Thymus (tissue), 11 donors: Measurements from ENCODE around the gene SKAP1. TPM values are rescaled to one million over a fixed set of nuclear protein-coding genes. Genes with fewer than 3 reads are reported as not detected.

Source experiments
- DNase-seq, 9 donors: peaks; one replicate each; pipeline ENCODE4 v3.0.0-alpha.2; 2013; ENCODE audit warnings: low spot score in 9 of 9, low read depth in 6 of 9, missing footprints in 1 of 9
- H3K27ac ChIP-seq, 2 donors: one replicate each; pipeline ENCODE4 v1.5.1; 2013; ENCODE audit warnings: control low read depth in 1 of 2, low read depth in 1 of 2, low read length in 1 of 2, mild to moderate bottlenecking in 1 of 2, moderate library complexity in 1 of 2
- H3K27me3 ChIP-seq, 2 donors: one replicate each; pipeline ENCODE4 v1.5.1; 2013; ENCODE audit warnings: low read length in 1 of 2; ENCODE audit not compliant: control insufficient read depth in 2 of 2, insufficient read depth in 1 of 2
- H3K36me3 ChIP-seq, 2 donors: one replicate each; pipeline ENCODE4 v1.5.1; 2013; ENCODE audit warnings: low read length in 1 of 2, mild to moderate bottlenecking in 1 of 2, moderate library complexity in 1 of 2; ENCODE audit not compliant: control insufficient read depth in 2 of 2, insufficient read depth in 2 of 2
- H3K4me1 ChIP-seq, 2 donors: one replicate each; pipeline ENCODE4 v1.5.1; 2013; ENCODE audit warnings: low read length in 2 of 2; ENCODE audit not compliant: control insufficient read depth in 2 of 2, insufficient read depth in 2 of 2
- H3K4me3 ChIP-seq, 2 donors: one replicate each; pipeline ENCODE4 v1.5.1; 2013; ENCODE audit warnings: low read length in 2 of 2, control low read depth in 1 of 2, mild to moderate bottlenecking in 1 of 2
- H3K9me3 ChIP-seq, 2 donors: one replicate each; pipeline ENCODE4 v1.5.1; 2013; ENCODE audit warnings: low read length in 1 of 2, mild to moderate bottlenecking in 1 of 2; ENCODE audit not compliant: control insufficient read depth in 2 of 2, insufficient read depth in 1 of 2
- WGBS: extraction: QIAGEN DNeasy Blood & Tissue Kit; methylation state at CpG from one replicate; pipeline ENCODE4 v1.1.7; 2013; 5-methylcytosine and 5-hydroxymethylcytosine counted together
- polyA plus RNA-seq: library from polyadenylated mRNA; stranded (reverse); fragments of 200-250 nt; gene quantifications from one replicate; pipeline ENCODE4 v1.2.3, GENCODE V29; 2013
- total RNA-seq: library from RNA; stranded (reverse); fragments of 120-200 nt; gene quantifications from one replicate; pipeline ENCODE4 v1.2.4, GENCODE V29; 2013
- donor health status: healthy.

SKAP1 gene
- total and polyA plus RNA-seq, 2 donors: 28.8 to 64.4 TPM

GRCh38 chr17:48144976-48145798 is 284.8 kb downstream of the SKAP1 start:
- Histone ChIP-seq H3K4me3 (no peak overlapping the region), H3K27me3 (peaks cover 0 to 2% of the 10 kb centered on the region in 2 donors), H3K4me1 (no peaks in the 10 kb centered on the region), H3K9me3 (no peaks in the 10 kb centered on the region), H3K36me3 (peaks cover 5 to 13% of the 10 kb centered on the region in 2 donors), H3K27ac (no peak overlapping the region)
- 95% methylated on average over 3 of the region's 3 CpGs for WGBS
- no peak for DNase-seq

- no peak for DNase-seq
- H3K4me1 ChIP-seq: no peaks in the 10 kb centered on the region
- no peak overlapping the region for H3K27ac ChIP-seq
- 96% methylated on average over 8 of the region's 8 CpGs for WGBS
- H3K27me3 ChIP-seq: peaks cover 0 to 2% of the 10 kb centered on the region in 2 donors
- H3K4me3 ChIP-seq: no peak overlapping the region
- H3K9me3 ChIP-seq: no peaks in the 10 kb centered on the region
- peaks cover 5 to 13% of the 10 kb centered on the region in 2 donors for H3K36me3 ChIP-seq
Observed at GRCh38 chr17:48144231-48144630, 285.8 kb downstream of the SKAP1 start.

- Histone ChIP-seq H3K27me3 (peaks cover 0 to 2% of the 10 kb centered on the region in 2 donors), H3K9me3 (no peaks in the 10 kb centered on the region), H3K4me3 (no peak overlapping the region), H3K27ac (no peak overlapping the region), H3K4me1 (no peaks in the 10 kb centered on the region), H3K36me3 (peaks cover 5 to 13% of the 10 kb centered on the region in 2 donors)
- WGBS: 84% methylated on average over 6 of the region's 6 CpGs
- DNase-seq: no peak
Observed at GRCh38 chr17:48143629-48144028, 286.4 kb downstream of the SKAP1 start.

GRCh38 chr17:48139944-48140343 is 290.1 kb downstream of the SKAP1 start:
- no peak for DNase-seq
- H3K27ac ChIP-seq: no peak overlapping the region
- 19% methylated on average over 2 of the region's 2 CpGs for WGBS

GRCh38 chr17:48137656-48138055 is 292.4 kb downstream of the SKAP1 start:
- 98% methylated on average over 1 of the region's 1 CpG for WGBS
- peaks cover 3 to 5% of the 10 kb centered on the region in 2 donors for H3K36me3 ChIP-seq
- H3K27ac ChIP-seq: no peak overlapping the region
- H3K4me1 ChIP-seq: no peaks in the 10 kb centered on the region
- no peaks in the 10 kb centered on the region for H3K9me3 ChIP-seq
- DNase-seq: no peak
- no peaks in the 10 kb centered on the region for H3K27me3 ChIP-seq
- H3K4me3 ChIP-seq: no peak overlapping the region

More at GRCh38 chr17:48139944-48140343, 290.1 kb downstream of the SKAP1 start:
- H3K4me3 ChIP-seq: no peak overlapping the region
- peaks cover 0 to 2% of the 10 kb centered on the region in 2 donors for H3K27me3 ChIP-seq
- no peaks in the 10 kb centered on the region for H3K4me1 ChIP-seq
- peaks cover 0 to 13% of the 10 kb centered on the region in 2 donors for H3K36me3 ChIP-seq
- H3K9me3 ChIP-seq: no peaks in the 10 kb centered on the region

GRCh38 chr17:48134912-48135480 is 295.0 kb downstream of the SKAP1 start:
- Histone ChIP-seq H3K4me3 (no peak overlapping the region), H3K9me3 (no peaks in the 10 kb centered on the region), H3K27me3 (no peaks in the 10 kb centered on the region), H3K4me1 (no peaks in the 10 kb centered on the region), H3K27ac (no peak overlapping the region), H3K36me3 (peaks cover 0 to 3% of the 10 kb centered on the region in 2 donors)
- no peak for DNase-seq
- WGBS: 96% methylated on average over 3 of the region's 3 CpGs

GRCh38 chr17:48132385-48132784 is 297.6 kb downstream of the SKAP1 start:
- Histone ChIP-seq H3K4me1 (no peaks in the 10 kb centered on the region), H3K27ac (no peak overlapping the region), H3K27me3 (no peaks in the 10 kb centered on the region), H3K9me3 (no peaks in the 10 kb centered on the region), H3K36me3 (peaks cover 0 to 3% of the 10 kb centered on the region in 2 donors), H3K4me3 (no peak overlapping the region)
- 95% methylated on average over 5 of the region's 5 CpGs for WGBS
- no peak for DNase-seq

GRCh38 chr17:48131216-48131824 is 298.7 kb downstream of the SKAP1 start:
- Histone ChIP-seq H3K36me3 (peaks cover 3 to 5% of the 10 kb centered on the region in 2 donors), H3K27ac (no peak overlapping the region), H3K4me3 (no peak overlapping the region), H3K27me3 (no peaks in the 10 kb centered on the region), H3K4me1 (no peaks in the 10 kb centered on the region), H3K9me3 (no peaks in the 10 kb centered on the region)
- DNase-seq: peak; percentile 21 to 77 (median 56)
- WGBS: 67% methylated on average over 4 of the region's 4 CpGs

GRCh38 chr17:48129981-48130380 is 300.0 kb downstream of the SKAP1 start:
- Histone ChIP-seq H3K27me3 (no peaks in the 10 kb centered on the region), H3K27ac (no peak overlapping the region), H3K4me3 (no peak overlapping the region), H3K9me3 (no peaks in the 10 kb centered on the region), H3K36me3 (peaks cover 6 to 10% of the 10 kb centered on the region in 2 donors), H3K4me1 (no peaks in the 10 kb centered on the region)
- DNase-seq: no peak
- 76% methylated on average over 5 of the region's 5 CpGs for WGBS
